Stimulated activated CD4-positive, alpha-beta T cell treated with anti-CD3 and anti-CD28 coated beads, TNF-alpha, amount 100 ng/mL, for 1 hour (primary cell): Measurements from ENCODE around the gene COL4A1.
A peak's percentile ranks its signal among the peaks of the same experiment; 100 is the strongest.
"Not testable (repeated sequence)": the region's sequence is repeated elsewhere in the genome, so short reads cannot be mapped to it uniquely, and the experiment has no call there.

Experiments used
- DNase-seq, 3 donors: peaks; one replicate each; pipeline ENCODE4 v3.0.0-alpha.2; 2020; ENCODE audit warnings: low read depth in 3 of 3, low spot score in 1 of 3

COL4A1 gene

GRCh38 chr13:110123041-110123809 lies 183.7 kb downstream of the COL4A1 start:
- DNase-seq: no peak

GRCh38 chr13:110121422-110122083 lies 185.4 kb downstream of the COL4A1 start:
- DNase-seq: no peak

- DNase-seq: no peak
Observed at GRCh38 chr13:110119935-110120905, 186.7 kb downstream of the COL4A1 start.

- no peak for DNase-seq
Observed at GRCh38 chr13:110118106-110118505, 188.9 kb downstream of the COL4A1 start.

GRCh38 chr13:110116072-110116487 lies 190.9 kb downstream of the COL4A1 start:
- peak in 1 of 3 donors; percentile 29 for DNase-seq

- DNase-seq: no peak
Observed at GRCh38 chr13:110115591-110115990, 191.4 kb downstream of the COL4A1 start.

- no peak for DNase-seq
Observed at GRCh38 chr13:110114316-110114715, 192.6 kb downstream of the COL4A1 start.

- DNase-seq: no peak
Observed at GRCh38 chr13:110113284-110113764, 193.6 kb downstream of the COL4A1 start.

- DNase-seq: not testable (repeated sequence)
Observed at GRCh38 chr13:110112379-110112778, 194.6 kb downstream of the COL4A1 start.

GRCh38 chr13:110110783-110111182 lies 196.2 kb downstream of the COL4A1 start:
- no peak for DNase-seq

- DNase-seq: no peak
Observed at GRCh38 chr13:110109910-110110309, 197.0 kb downstream of the COL4A1 start.

- no peak for DNase-seq
Observed at GRCh38 chr13:110109140-110109783, 197.7 kb downstream of the COL4A1 start.

GRCh38 chr13:110108348-110109139 lies 198.4 kb downstream of the COL4A1 start:
- no peak for DNase-seq

GRCh38 chr13:110107568-110108347 lies 199.2 kb downstream of the COL4A1 start:
- no peak for DNase-seq

GRCh38 chr13:110106726-110107125 lies 200.2 kb downstream of the COL4A1 start:
- DNase-seq: no peak

GRCh38 chr13:110105136-110105535 lies 201.8 kb downstream of the COL4A1 start:
- DNase-seq: no peak

GRCh38 chr13:110103534-110103933 lies 203.4 kb downstream of the COL4A1 start:
- no peak for DNase-seq

- DNase-seq: no peak
Observed at GRCh38 chr13:110103026-110103425, 203.9 kb downstream of the COL4A1 start.

- no peak for DNase-seq
Observed at GRCh38 chr13:110102053-110102452, 204.9 kb downstream of the COL4A1 start.
